Measurements from ENCODE around the gene ADAMTS12.

Gene ADAMTS12

DNA sequence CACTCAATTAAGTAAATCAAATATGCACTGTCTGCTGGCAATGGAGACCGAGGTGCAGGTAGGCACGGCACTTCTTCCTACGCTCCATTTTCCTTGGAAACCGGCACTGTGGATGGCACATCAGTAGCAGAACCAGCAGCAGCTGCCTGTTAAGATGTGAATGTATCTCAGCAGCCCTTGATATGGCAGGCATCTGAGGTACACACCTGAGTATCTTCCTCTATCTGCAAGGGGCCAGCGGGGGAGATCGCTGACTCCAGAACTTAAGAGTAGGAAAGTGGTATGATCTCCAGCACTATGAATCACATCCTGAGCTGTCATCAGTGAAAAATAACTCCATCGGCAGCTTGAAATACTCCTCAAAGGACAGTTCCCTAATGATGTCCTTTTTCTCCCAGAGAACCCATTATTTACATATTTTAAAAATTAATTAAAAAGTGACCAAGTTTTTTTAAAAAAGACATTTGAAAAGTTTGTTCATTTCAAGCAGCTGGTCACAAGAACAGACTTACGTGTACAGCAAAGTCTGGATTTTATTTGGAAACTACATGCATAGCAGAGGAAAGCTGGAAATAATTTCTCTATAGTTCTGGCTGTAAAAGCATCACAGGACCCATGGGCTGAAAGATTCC lies 97.1 kb downstream of the ADAMTS12 start:
- DNase-seq (ENCODE audit: low spot score in 2 of 2): no peak
- no peaks in the 10 kb centered on the region for H3K36me3 Mint-ChIP-seq
- no peaks in the 10 kb centered on the region for H3K9me3 Mint-ChIP-seq
- no peak overlapping the region for H3K4me3 Mint-ChIP-seq
- H3K4me1 Mint-ChIP-seq: no peaks in the 10 kb centered on the region
- no peaks in the 10 kb centered on the region for H3K27me3 Mint-ChIP-seq
- H3K27ac Mint-ChIP-seq: no peak overlapping the region
- no peak for ATAC-seq (ENCODE audit: low read depth)

DNA sequence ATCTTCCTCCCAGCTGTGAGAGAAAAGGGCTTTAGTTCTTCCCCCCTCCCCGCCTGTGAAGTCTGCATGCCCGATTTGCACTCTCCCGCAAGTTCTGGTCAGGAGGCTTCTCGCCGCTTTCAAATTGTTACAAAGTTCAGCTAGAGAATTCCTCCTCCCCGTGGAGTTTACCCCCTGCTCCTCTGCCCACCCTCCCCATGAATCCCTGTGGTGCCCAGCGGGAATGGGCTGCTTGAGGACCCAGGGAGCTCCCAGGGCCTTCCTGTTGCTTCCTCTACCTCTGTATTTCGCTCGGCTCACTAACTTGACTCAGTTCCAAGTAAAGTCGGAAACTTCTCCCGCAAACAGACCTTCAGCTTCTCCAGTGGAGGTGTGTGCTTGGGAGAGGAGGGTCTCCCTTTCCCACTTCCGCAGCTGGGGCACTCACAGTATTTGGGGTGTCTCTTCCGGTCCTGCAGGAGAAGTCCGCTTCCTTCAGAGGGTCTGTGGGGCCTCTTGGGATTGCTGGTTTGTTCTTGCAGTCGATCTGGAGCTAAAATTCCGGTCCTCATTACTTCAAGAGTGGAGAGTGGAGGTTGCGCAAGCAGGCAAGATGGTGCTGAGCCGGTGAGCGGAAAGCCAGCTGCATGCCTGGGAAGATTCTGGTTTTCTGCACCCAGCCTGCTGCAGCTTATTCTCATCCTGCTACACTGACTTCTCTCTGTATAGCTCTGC lies 97.8 kb downstream of the ADAMTS12 start:
- ATAC-seq (ENCODE audit: low read depth) (no peak), DNase-seq (ENCODE audit: low spot score in 2 of 2) (no peak)
- H3K4me1 Mint-ChIP-seq: no peaks in the 10 kb centered on the region
- no peaks in the 10 kb centered on the region for H3K9me3 Mint-ChIP-seq
- no peaks in the 10 kb centered on the region for H3K36me3 Mint-ChIP-seq
- H3K27me3 Mint-ChIP-seq: no peaks in the 10 kb centered on the region
- no peak overlapping the region for H3K4me3 Mint-ChIP-seq
- H3K27ac Mint-ChIP-seq: no peak overlapping the region

DNA sequence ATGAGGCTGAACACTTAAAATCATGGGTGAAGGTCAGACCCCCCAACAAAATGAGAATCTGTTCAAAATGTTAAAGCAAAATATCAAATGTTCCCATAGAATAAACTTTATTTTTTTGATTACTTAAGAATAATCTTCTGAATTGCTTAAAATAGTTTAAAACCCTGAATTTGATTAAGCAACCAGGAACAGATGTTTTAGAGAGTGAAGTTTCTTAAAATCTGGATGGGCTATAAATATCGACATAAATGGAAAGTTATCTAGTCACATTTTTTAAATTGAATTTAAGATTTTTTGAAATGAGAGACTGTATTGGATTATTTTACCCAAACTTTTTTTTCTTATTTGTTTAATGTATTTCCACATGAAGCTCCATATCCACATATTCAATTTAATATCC lies 98.5 kb downstream of the ADAMTS12 start:
- no peak for DNase-seq (ENCODE audit: low spot score in 2 of 2)
- H3K27ac Mint-ChIP-seq: no peak overlapping the region
- no peak for ATAC-seq (ENCODE audit: low read depth)
- H3K4me1 Mint-ChIP-seq: no peaks in the 10 kb centered on the region
- no peak overlapping the region for H3K4me3 Mint-ChIP-seq
- H3K36me3 Mint-ChIP-seq: no peaks in the 10 kb centered on the region
- H3K9me3 Mint-ChIP-seq: no peaks in the 10 kb centered on the region
- no peaks in the 10 kb centered on the region for H3K27me3 Mint-ChIP-seq

DNA sequence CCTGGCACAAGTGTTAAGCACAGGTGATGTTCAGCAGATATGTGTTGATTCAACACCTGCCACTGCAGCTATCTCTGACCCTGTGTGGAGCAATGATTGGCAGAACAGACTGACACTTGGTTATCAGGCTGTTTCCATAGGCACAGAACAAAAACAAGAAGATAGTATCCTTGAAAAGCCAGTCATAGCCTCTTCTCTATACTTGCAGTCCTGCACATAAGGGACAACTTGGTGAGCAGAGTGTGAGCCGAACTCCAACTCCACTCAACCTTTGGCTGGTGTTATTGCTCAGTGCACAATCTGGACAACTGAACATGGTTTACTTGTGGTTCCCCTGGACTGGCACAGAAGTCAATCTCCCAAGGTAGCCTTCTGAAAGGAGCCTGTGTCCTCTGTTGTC lies 99.2 kb downstream of the ADAMTS12 start:
- Mint-ChIP-seq H3K36me3 (no peaks in the 10 kb centered on the region), H3K4me3 (no peak overlapping the region), H3K27ac (no peak overlapping the region), H3K9me3 (no peaks in the 10 kb centered on the region), H3K27me3 (no peaks in the 10 kb centered on the region), H3K4me1 (no peaks in the 10 kb centered on the region)
- DNase-seq (ENCODE audit: low spot score in 2 of 2): no peak
- no peak for ATAC-seq (ENCODE audit: low read depth)

DNA sequence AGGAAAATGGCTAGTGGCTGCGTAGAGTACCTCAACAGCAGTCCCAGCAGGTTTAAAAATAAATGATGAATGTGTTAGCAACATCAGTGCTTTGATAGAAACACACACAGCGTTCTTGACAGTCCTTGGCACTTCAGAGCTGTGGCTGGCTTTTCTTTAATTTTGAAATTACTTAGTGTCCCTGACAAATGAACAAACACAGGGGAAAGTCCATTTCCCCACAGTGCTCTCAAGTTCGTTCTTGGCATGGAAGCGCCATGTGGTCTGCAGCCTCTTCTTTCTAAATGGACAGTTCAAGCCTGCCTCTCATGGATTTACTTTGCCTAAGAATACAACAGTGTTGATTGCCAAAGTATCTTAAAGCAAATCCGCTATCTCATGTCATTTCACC lies 102.2 kb downstream of the ADAMTS12 start:
- Mint-ChIP-seq H3K4me1 (no peaks in the 10 kb centered on the region), H3K36me3 (no peaks in the 10 kb centered on the region)
- ATAC-seq (ENCODE audit: low read depth): no peak

DNA sequence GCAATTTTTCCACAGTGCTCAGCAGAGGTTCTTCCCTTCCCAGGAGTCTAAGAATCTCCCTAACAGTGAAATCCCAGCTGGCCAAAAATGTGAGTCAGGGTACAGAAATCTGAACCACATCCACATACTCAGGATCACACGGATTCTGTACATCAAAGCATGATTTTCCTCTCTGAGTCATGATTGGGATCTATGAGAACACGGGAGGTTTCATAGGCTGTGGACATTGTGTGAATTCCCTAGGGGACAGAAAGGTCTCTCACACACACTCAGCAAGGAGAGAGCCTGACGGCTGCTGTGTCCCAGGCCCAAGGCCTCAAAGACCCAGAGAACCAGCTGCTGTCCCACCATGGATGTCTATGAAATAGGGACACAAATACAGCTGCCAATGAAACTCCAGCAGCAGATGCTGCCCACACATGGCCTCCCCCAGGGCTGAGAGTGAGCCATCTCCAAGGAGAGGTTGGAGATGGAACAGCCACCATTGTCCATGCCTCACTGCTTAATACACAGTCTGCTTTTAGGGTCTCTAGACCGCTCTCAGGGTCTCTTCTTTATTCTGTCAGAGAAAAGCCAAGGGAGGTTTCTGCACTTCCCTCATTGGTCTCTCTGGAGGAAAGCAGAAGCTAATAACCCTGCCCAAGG lies 102.7 kb downstream of the ADAMTS12 start:
- Mint-ChIP-seq H3K4me1 (no peaks in the 10 kb centered on the region), H3K27ac (no peak overlapping the region), H3K36me3 (no peaks in the 10 kb centered on the region), H3K27me3 (no peaks in the 10 kb centered on the region), H3K4me3 (no peak overlapping the region), H3K9me3 (peaks cover 3% of the 10 kb centered on the region)
- no peak for ATAC-seq (ENCODE audit: low read depth)
- DNase-seq (ENCODE audit: low spot score in 2 of 2): no peak

More for the DNA sequence above, 102.2 kb downstream of the ADAMTS12 start:
- Mint-ChIP-seq H3K9me3 (peaks cover 3% of the 10 kb centered on the region), H3K4me3 (no peak overlapping the region), H3K27me3 (no peaks in the 10 kb centered on the region), H3K27ac (no peak overlapping the region)
- no peak for DNase-seq (ENCODE audit: low spot score in 2 of 2)

DNA sequence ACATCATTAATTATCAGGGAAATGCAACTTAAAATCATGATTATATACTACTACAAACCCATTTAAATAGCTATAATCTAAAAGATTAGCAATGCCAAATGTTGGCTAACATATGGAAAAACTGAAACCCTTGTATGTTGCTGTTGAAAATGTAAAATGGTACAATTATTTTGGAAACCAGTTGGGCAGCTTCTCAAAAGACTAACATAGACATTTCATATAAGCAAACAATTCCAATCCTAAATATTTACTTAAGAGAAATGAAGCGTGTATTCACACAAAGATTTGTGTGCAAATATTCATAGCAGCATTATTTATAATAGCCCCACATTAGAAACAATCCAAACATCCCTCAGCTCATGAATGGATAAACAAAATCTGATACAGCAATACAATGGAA lies 106.2 kb downstream of the ADAMTS12 start:
- DNase-seq (ENCODE audit: low spot score in 2 of 2) (no peak), ATAC-seq (ENCODE audit: low read depth) (no peak)
- H3K36me3 Mint-ChIP-seq: no peaks in the 10 kb centered on the region
- no peak overlapping the region for H3K27ac Mint-ChIP-seq
- no peak overlapping the region for H3K4me3 Mint-ChIP-seq
- peaks cover 3% of the 10 kb centered on the region for H3K9me3 Mint-ChIP-seq
- no peaks in the 10 kb centered on the region for H3K27me3 Mint-ChIP-seq
- no peaks in the 10 kb centered on the region for H3K4me1 Mint-ChIP-seq

DNA sequence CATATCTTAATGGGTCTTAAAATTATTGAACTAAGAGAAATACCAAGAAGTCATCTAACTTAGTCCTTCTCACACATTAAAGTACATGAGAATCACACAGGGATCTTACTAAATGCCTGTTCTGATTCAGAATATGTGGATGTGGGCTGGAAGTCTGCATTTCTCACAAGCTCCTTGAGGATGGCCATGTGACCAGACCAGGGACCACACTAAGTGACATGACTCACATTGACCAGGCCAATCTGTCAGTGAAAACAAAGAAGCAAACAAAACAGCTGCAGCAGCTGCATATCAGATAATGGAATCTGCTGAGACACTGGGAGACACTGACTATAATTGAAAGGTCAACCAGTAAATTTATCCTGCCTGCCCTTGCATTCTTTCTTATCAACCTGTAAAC lies 110.5 kb downstream of the ADAMTS12 start:
- H3K9me3 Mint-ChIP-seq: peaks cover 8% of the 10 kb centered on the region
- no peak overlapping the region for H3K27ac Mint-ChIP-seq
- no peaks in the 10 kb centered on the region for H3K36me3 Mint-ChIP-seq
- H3K27me3 Mint-ChIP-seq: peaks cover 2% of the 10 kb centered on the region
- no peak overlapping the region for H3K4me3 Mint-ChIP-seq
- DNase-seq (ENCODE audit: low spot score in 2 of 2) (no peak), ATAC-seq (ENCODE audit: low read depth) (no peak)
- H3K4me1 Mint-ChIP-seq: no peaks in the 10 kb centered on the region

DNA sequence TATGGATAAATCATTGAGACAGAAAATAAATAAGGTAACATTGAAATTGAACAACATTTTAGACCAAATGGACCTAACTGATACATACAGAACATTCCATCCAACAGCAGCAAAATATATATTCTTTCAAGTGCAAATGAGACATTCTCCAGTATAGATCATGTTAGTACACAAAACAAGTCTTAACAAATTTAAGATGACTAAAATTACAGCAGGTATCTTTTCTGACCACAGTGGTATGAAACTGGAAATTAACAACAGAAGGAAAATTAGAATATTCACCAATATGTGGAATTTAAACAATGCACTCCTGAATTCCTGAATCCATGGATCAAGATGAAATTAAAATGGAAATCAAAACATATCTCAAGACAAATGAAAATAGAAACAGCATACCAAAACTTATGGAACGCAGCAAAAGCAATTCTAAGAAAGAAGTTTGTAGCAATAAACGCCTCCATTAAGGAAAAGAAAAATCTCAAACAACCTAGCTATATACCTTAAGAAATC lies 115.6 kb downstream of the ADAMTS12 start:
- Mint-ChIP-seq H3K36me3 (no peaks in the 10 kb centered on the region), H3K27ac (no peak overlapping the region), H3K9me3 (peaks cover 5% of the 10 kb centered on the region), H3K4me3 (no peak overlapping the region), H3K4me1 (no peaks in the 10 kb centered on the region), H3K27me3 (peaks cover 2% of the 10 kb centered on the region)
- ATAC-seq (ENCODE audit: low read depth): no peak
- no peak for DNase-seq (ENCODE audit: low spot score in 2 of 2)

DNA sequence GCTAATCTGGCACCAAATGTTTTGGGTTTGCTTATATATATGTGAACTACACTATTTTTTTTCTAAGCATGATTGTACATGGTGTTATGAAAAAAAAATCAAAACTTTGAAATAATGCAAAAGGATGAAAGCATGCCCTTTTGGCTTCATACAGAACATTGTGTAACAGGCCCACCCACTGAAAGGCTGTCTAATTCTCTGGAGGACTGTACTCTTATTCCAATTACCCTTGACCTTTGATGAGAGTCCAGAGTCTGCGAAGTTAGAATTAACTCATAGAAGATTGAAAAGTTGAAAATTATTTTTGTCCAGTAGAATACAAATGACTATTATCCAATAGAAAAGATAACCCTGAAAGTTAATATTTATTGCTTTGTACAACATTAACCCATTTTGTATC lies 117.4 kb downstream of the ADAMTS12 start:
- H3K27ac Mint-ChIP-seq: no peak overlapping the region
- H3K36me3 Mint-ChIP-seq: no peaks in the 10 kb centered on the region
- no peak overlapping the region for H3K4me3 Mint-ChIP-seq
- DNase-seq (ENCODE audit: low spot score in 2 of 2) (no peak), ATAC-seq (ENCODE audit: low read depth) (no peak)
- H3K4me1 Mint-ChIP-seq: no peaks in the 10 kb centered on the region
- peaks cover 5% of the 10 kb centered on the region for H3K9me3 Mint-ChIP-seq
- peaks cover 4% of the 10 kb centered on the region for H3K27me3 Mint-ChIP-seq

DNA sequence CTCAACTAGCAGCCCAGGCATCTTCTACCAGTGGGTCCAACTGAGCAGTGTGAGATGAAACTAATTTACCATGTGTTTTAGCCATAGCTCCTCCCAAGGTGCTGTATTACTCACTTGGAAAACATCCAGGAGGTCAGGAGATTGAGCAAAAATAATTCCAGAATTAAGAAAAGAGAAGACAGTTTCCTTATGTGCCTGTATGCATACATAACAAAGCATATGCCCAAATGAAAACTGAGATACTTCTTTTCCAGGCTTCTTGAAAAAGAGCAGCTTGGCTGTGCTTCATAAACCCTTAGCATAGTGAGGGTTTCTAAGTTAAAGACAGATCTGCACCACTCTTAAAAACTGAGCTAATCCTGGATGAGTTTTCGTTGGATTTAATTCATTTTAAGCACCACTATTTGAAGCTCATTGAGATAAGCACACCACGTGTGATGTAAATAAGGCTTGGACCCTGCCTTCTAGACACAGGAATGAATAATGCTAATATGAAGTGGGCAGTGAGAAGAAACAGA lies 119.4 kb downstream of the ADAMTS12 start:
- no peak overlapping the region for H3K4me3 Mint-ChIP-seq
- DNase-seq (ENCODE audit: low spot score in 2 of 2): no peak
- no peaks in the 10 kb centered on the region for H3K36me3 Mint-ChIP-seq
- ATAC-seq (ENCODE audit: low read depth): no peak
- H3K4me1 Mint-ChIP-seq: no peaks in the 10 kb centered on the region
- H3K27ac Mint-ChIP-seq: no peak overlapping the region
- peaks cover 5% of the 10 kb centered on the region for H3K27me3 Mint-ChIP-seq
- peaks cover 3% of the 10 kb centered on the region for H3K9me3 Mint-ChIP-seq

DNA sequence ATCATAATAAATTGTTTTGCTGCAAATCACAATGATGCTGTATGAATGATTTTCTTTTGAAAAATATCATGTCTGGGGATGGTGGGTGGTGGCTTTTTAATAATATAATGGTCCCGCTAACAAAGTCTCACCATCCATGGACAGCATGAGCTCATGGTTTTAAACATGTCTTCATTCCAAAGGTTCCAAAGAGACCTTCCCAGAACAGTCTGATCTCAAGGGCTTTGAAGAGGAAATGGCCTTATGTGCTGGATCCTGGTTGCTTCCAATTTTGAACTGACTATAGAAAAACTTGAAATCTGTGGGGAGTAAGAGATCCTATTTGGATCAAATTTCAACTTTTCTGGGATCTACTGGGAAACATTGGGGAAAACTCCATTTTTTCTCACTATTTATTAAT lies 121.8 kb downstream of the ADAMTS12 start:
- Mint-ChIP-seq H3K4me3 (no peak overlapping the region), H3K36me3 (no peaks in the 10 kb centered on the region), H3K27me3 (peaks cover 5% of the 10 kb centered on the region), H3K9me3 (no peaks in the 10 kb centered on the region), H3K4me1 (no peaks in the 10 kb centered on the region), H3K27ac (no peak overlapping the region)
- no peak for ATAC-seq (ENCODE audit: low read depth)
- DNase-seq (ENCODE audit: low spot score in 2 of 2): no peak

DNA sequence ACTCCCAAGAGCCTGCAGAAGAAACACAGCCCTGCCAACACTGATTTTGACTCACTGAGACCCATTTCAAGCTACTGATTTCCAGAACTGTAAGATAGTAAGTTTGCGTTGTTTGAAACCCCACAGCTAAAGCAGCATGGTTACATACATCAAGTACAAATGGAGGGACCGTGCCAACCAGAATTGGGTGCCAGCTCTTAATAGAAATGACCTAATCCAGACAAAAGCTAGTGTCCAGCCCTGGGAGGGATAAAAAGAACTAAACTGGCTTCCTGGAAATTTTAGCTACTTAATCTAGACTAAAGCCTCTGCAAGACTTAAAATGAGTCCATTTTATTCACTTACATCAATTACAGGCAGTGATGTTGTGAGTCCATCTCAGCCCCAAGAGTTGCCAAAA lies 122.6 kb downstream of the ADAMTS12 start:
- no peaks in the 10 kb centered on the region for H3K4me1 Mint-ChIP-seq
- H3K9me3 Mint-ChIP-seq: no peaks in the 10 kb centered on the region
- no peak for DNase-seq (ENCODE audit: low spot score in 2 of 2)
- no peak overlapping the region for H3K4me3 Mint-ChIP-seq
- ATAC-seq (ENCODE audit: low read depth): no peak
- peaks cover 5% of the 10 kb centered on the region for H3K27me3 Mint-ChIP-seq
- no peaks in the 10 kb centered on the region for H3K36me3 Mint-ChIP-seq
- H3K27ac Mint-ChIP-seq: no peak overlapping the region

DNA sequence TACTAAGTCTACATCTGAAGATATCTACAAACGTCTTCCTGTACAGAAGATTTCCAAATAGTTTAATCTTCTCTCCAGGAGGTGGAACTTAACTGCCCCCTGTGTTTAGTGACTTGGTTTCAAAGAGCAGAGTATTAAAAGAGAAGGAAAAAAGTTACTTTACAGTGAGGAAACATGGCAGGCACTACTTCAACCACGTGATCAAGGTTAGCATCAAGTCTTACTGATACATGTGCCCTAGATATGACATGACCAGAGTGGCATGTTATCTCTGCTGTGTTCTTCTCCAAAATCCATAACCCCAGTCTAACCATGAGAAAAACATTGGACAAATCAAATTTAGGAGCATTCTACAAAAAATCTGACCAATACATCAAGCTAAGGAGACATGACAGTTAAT lies 125.8 kb downstream of the ADAMTS12 start:
- H3K4me3 Mint-ChIP-seq: no peak overlapping the region
- H3K4me1 Mint-ChIP-seq: no peaks in the 10 kb centered on the region
- ATAC-seq (ENCODE audit: low read depth): no peak
- H3K27me3 Mint-ChIP-seq: peaks cover 5% of the 10 kb centered on the region
- H3K36me3 Mint-ChIP-seq: no peaks in the 10 kb centered on the region
- H3K9me3 Mint-ChIP-seq: no peaks in the 10 kb centered on the region
- no peak for DNase-seq (ENCODE audit: low spot score in 2 of 2)
- no peak overlapping the region for H3K27ac Mint-ChIP-seq

Measured in memory B cell (primary cell).